SK-MEL-5 (cell line): ENCODE measurements around the gene ADORA3. TPM values are rescaled to one million over a fixed set of nuclear protein-coding genes. Genes with fewer than 3 reads are reported as not detected.
"Not testable (repeated sequence)": the region's sequence is repeated elsewhere in the genome, so short reads cannot be mapped to it uniquely, and the experiment has no call there.

Experiments
- DNase-seq: peaks from one replicate; pipeline ENCODE4 v3.0.0-alpha.2; 2016; ENCODE audit warnings: low read depth, low spot score
- in situ Hi-C: cut with HindIII; loops from 2 replicates; pipeline ENCODE4 v1.10.0; 2016; ENCODE audit warnings: low sequenced_read_pairs, high pct_unique_total_duplicates, low pct_unique_long_range_greater_than_20kb
- polyA plus RNA-seq, 2 experiments: library from polyadenylated mRNA; depleted of rRNA; stranded (reverse); fragments of >200 nt; gene quantifications; 2 replicates each; pipeline ENCODE4 v1.2.3, GENCODE V29; 2015
- total RNA-seq: library from RNA; depleted of rRNA; stranded (reverse); fragments of >200 nt; shearing (Covaris generic); gene quantifications from 2 replicates; pipeline ENCODE4 v1.2.3, GENCODE V29; 2014; rRNA removed

The ADORA3 gene
- total RNA-seq, result not detected in 2 replicates
- polyA plus RNA-seq (2015; cell fraction: cytosol; rRNA removed), result not detected in 2 replicates
- not detected in 2 replicates for polyA plus RNA-seq (2015; cell fraction: nucleus; rRNA removed)

DNA sequence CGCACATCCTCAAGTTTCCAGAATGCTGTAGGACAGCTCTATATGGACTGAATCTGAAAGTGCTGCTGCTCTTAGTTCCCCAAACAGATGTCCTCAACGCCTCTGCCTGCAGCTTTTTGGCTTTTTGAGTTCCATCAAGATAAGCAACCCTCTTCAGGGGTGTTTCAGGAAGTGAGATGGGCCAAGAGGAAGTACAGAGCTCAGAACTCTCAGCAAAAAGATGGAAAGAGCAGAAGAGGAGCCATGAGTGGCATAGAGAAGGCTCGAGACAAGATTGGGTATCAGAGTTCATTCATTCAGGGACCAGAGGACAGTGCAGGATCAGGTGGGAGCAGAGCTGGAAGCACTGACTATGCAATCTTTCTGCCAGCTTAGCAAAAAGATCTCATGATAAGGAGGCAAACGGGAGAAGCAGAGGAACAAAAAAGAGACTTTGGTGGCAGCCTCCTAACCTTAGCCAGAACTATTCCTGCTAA, at the start of gene ADORA3, which contains the start of gene TMIGD3:
Gene ADORA3, minus strand, starts transcription at position 49 of the 476 bp plus-strand sequence. CDS start 279 bp downstream, outside the sequence.
Gene TMIGD3, minus strand, starts transcription at position 49 of the 476 bp plus-strand sequence. CDS start 279 bp downstream, outside the sequence.
- no peak for DNase-seq
- in situ Hi-C loops, result no loop called here

DNA sequence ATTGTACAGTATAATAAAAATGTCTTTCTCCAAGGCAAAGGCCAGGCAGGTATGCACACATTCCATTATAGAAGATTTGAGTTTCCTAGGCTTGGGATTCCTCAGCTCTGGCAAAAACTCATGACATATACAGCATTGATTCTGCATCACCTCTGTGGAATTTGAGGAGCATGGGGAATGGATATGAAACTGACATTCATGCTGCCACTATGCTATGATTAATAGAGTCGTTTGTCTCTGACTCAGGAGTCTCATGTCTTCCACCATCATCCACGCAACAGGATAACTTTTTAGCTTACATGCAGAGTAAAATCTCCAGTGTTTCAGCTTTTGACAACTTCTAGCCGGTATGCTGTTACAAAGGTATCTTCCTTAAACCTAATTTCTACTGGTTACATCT, 49.8 kb upstream of the ADORA3 start:
- in situ Hi-C loops, result no loop called here
- DNase-seq, result peak; percentile 10

DNA sequence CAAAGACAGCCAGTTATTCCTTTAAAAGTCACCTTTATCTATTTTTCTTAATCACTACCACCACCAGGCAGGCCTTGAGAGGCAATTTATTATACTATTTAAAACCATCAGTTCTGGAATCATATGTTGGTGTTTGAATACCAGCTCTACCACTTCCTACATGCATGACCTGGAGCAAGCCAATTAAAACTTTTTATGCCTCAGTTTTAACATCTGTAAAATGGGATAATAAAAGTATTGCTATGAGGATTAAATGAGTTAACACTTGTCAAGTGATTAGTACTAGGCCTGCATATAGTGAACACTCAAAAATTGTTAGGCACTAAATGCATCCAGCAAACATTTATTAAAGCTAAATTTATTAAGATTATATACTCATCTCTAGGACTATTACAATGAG, 49.2 kb upstream of the ADORA3 start:
- in situ Hi-C loops, result no loop called here
- no peak for DNase-seq

DNA sequence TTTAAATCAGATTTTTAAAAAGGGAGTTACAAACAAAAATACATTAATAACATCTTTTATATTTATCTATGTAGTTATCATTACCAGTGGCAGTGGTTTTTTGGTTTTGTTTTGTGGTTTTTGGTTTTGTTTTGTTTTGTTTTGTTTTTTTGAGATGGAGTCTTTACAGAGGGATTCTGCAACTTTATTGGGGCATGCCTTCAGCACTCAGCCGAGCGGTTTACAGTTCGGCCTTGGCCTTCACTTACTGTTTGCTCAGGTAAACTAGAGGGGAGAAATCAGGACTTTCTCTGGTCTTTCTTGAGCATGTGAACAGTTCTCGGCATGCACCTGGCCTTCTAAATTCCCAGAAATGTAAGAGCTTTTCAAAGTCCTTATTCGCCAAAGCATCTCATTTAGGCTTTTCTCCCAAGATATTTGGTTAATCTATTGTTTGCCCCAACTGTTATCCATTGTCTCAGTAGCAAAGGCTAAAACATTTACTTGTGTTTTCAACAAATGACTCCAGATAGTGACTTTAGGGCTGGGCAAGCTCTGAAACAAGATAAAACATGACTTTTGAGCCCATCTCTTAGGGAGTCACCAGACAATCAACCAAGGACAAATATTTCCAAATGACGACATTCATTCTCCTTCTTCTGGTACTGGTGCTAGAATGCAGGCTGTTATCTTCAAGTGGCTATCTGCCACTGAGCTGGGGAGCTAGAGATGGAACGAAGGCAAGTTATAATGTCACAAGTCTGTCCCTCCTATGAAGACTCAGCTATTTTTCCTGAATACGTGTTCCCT, 48.4 kb upstream of the ADORA3 start:
- DNase-seq, result no peak
- in situ Hi-C loops, result no loop called here

DNA sequence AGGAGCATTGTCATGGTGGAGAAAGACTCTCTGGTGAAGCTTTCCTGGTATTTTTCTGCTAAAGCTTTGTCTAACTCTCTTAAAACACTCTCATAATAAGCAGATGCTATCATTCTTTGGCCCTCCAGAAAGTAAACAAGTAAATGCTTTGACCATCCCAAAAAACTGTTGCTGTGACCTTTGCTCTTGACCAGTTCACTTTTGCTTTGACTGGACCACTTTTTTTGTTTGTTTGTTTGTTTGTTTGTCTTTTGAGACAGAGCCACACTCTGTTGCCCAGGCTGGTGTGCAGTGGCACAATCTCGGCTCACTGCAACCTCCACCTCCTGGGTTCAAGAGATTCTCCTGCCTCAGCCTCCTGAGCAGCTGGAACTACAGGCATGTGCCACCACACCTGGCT, 44.4 kb upstream of the ADORA3 start:
- in situ Hi-C loops, DNase-seq: not testable (repeated sequence)

DNA sequence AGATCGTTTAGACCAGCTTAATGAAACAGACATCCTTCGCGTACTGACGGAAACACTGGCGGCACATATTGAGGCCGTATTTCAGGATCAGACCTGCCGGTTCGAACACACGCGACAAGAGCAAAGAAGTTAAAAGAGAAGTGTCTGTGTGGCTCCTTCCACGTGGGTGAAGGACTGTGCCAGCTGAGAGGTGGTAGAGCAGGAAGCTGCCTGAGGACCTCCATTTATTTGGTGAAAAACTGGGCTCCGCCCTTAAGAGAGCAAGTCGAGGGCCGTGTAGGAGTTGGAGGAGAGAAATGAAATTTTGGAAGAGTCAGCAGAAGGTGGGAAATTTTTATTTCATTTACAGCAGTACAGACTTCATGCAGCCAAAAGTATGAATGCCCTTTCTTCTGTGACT, 38.8 kb upstream of the ADORA3 start:
- in situ Hi-C loops, result no loop called here
- DNase-seq, result no peak

DNA sequence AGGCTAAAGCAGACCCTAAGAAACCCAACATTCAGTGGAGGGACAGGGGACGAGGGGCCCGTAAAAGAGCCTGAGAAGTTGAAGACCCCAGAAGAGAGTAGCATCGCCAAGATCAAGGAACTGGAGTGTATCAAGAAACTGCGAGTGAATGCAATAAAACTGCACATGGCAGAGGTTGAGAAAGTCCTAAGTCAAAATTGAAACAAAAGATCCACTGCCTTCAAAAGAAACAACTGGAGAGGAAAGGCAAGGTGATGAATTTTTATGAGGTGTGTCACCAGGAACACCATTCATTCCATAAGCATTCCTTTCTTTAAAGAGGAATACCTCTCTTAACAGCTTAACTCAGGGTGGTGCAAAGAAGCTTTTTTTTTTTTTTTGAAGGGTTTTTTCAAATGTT, 38.3 kb upstream of the ADORA3 start:
- in situ Hi-C loops, result no loop called here
- no peak for DNase-seq

DNA sequence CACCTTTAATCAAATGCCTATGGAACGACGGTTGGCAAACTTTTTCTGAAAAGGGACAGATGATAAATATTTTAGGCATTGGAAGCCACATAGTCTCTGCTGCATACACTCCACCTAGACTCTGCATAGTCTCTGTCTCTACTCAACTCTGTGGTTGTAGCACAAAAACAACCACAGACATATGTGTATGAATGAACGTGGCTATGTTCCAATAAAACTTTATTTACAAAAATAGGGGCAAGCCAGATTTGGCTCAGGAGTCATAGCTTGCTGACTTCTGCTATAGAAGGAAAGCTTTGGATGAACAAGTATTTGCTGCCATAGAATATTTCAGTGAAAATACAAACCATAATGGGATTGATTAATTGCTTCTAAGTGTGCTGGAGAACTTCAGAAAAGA, 37.5 kb upstream of the ADORA3 start:
- in situ Hi-C loops, result no loop called here
- DNase-seq, result no peak

DNA sequence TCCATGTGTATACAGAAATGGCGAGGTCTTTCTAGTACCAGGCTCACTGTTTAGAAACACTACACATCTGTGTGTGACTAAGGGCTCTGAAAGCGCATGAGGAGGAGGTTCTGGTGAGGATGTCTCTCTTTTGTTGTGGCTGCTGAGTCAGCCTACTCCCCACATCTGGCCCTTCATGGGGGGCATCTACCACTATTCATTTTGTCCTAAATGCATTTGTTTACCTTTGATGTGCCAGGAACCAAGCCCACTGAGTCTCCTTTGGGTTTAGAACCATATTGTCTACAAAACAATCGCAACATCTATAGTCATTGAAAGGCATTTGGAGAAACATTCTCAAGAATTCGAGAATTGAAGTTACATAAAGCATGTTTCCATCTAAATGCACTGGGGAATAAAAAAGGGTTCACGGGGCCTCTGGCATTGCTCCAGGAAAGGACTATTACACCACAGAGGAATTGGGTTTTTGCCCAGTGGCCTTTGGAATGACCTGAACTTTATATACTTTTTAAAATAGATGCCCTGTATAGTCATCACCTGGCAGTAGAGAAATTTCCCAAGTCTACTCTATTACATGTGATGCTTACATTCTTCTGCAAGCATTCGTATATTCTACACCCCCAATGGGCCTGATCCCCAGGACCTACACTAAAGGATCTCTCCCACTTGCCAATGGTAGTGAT, 35.1 kb upstream of the ADORA3 start:
- in situ Hi-C loops, result no loop called here
- DNase-seq, result no peak

DNA sequence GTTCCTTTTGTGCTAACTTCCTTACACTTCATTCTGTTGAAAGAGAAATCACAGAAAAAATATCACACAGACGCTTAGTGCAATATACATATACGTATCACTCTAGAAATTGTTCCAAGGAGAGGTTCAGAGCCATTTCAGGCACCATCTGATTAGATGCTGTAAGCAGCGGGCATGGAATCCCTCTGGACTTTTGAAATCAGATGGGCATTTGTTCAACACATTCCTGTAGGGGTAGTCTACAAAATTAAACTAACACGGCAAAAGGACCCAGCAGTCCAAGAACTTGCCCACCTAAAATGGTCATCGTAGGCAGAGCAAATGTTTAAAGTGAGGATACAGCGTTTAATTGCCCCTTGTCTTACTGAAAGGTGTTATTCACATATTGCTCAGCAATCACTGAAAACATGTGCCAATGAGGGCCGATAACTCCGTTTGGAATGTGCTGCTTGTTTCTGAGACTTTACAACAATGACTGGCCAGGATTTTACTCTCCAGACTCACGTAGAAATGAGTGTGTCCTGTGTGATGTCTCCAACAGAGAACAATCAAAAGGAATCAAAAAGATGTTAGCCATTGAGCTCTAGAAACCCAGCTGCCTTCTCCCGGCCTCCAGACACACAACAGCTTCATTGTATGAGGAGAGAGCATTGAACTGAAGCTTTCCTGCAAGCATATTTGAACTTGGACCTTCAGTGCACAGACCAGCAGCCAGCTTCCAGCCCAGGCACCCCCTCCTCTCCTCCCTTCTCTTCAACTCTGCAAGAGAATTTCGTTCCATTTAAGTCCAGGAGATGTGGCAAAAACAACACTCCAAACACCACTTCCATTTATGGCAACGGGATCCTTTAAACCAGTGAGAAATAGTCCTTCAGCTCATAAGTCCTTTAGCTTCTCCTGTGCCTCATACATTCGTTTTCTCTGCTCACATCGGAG, 32.1 kb upstream of the ADORA3 start:
- in situ Hi-C loops, result no loop called here
- peak; percentile 71 for DNase-seq

DNA sequence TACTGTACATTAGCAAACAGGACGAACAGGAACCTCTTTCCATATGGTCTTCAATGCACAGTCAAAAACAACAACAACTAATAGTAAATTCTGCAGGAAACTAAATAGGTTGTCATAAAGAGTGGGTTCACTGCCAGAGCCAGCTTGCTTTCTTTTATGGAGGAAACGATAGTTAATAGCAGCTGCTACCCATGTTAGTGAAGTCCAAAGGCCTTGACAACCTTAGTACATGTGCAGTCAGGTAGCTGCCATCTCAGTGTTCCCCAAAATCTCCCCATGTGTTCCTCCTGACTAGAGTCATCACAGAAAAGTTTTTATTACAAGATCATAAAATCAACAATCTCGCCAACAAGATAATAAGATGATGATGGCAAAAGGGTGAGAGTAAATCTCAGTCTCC, 16.6 kb upstream of the ADORA3 start:
- DNase-seq, result no peak
- in situ Hi-C loops, result no loop called here

DNA sequence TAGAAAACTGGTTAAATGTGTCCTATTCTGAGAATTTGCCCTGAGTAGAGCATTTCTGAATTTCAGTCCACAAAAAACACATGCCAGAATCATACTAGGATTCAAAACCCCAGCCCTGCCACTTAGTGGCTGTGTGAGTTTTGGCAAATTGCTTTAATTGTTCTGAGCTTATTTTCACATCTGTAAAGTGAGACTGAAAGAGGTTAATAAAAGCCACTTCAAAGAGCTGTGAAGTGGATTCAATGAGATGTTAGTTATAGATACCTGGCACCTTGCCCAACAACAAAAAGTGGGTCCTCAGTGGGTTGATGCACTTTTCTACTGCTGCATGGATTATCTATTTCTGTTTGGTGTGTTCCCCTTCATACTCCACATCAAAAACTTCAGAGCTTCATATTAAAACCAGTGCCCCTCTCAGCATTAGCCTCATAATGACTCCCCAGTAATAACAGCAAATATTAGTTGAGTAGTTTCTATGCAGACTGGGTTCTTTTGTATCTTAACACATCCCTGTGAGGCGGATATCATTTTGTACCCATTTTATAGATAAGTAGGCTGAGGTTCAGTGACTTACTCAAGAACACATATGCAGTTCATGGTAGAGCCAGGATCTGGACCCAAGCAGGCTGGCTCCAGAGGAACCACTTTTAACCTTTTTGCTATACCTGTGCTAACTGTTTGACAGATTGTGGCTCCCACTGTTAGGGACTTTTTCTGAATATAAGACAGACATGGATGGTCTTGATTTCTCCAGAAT, 14.2 kb upstream of the ADORA3 start:
- no peak for DNase-seq
- in situ Hi-C loops, result no loop called here

DNA sequence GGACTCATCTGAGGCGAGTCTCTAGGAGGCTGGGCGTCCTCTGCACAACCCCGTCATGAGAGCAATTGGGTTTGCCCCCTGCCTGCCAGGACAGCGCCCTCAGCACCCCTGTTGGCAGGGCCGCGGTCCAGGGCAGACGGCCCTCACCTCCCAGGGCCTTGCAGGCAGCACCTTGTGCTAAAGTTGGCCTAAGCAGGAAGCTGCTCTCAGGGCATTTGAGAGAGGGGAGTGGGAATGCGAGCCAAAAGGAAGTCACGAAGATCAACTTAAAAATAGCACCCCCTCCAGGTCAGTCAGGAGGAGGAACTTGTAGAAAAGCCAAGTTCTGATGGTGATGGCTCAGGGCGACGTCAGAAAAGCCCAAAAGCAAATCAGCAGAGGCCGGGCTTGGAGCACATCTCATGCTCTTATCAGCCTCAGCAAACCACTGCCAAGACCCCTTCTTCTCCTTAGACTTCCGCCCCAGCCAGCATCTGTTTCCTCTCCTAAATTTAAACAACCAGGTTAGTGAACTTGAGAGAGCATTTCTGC, 12.6 kb upstream of the ADORA3 start:
- in situ Hi-C loops, result no loop called here
- DNase-seq, result no peak

DNA sequence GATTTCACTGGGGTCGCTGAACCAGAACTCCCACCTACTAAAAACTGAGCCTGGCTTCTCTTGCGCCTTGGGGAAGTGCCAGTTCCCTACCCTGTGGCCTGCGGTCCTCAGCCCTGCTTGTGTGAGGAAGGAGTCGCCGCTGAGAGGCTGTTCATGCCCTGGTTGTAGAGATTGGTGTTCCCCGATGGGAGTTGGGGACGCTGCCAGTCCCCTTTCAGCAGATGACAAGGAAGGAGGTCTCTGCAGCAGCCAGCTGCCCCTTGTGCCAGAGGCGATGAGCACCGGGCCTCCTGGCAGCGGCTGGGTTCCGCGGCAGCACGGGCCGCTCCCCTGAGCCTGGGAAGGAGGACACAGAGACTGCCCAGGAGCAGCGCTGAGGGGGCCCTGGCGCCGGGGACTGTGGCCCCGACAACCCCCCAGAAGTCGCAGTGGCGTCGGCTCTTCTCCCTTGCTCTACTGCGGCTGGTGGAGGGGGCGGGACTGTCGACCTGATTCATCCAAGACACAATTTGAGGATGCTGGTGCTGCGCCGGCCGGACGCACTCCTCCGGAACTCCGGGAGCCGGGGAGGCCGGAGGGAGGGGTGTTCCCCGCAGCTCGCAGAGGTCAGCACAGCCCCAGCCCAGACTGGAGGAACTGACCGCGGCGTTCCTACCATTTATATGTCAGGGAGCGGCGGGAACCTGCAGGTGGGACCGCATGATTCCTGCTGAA, 12.0 kb upstream of the ADORA3 start:
- in situ Hi-C loops, result no loop called here
- no peak for DNase-seq

DNA sequence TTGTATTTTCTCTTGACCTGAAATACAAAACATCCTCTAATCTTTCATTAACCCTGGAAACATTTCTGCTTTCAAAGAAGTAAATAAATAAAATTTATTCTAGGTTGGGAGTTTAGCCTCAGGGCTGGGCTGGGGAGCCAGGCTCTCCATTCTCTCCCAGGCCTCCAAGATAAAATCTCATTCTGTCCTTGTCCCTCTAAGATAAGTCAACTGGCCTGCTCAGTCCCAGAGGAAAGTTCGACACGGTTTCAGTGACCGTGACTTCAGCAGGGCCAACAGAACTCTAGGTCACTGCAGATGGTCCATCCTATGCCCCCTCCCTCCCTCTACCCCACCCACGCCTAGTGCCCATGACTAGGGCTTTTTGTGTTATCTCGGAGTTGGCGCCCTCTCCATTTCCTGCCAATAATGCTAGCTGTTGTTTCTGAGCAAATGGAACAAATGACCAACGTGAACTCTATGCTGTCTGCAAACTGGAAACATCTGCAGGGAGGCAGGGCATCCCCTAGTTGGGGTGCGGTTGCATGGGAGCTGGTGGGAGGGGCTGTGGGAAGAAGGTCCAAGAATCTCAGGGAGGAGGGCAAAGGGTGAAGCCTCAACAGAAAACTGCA, 10.1 kb upstream of the ADORA3 start:
- in situ Hi-C loops, result no loop called here
- peak; percentile 8 for DNase-seq

DNA sequence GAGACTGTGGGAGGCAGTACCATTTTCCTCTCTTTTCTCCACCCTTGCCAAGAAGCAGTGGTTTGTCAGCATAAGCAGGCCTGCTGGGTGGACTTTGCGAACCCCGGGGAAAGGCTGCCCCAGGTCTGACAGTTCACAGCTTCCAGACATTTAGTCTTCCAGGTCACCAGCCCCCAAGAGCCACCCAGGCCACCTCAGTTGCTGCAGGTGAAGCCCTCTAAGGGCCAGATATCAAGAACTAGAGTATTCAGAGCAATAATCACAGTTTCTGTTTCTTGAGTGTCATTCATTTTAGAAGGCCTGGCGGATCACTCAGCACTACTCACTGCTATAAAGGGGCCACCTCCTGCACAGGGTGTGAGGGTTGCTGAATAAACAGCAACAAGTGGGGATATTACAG, 9.5 kb upstream of the ADORA3 start:
- in situ Hi-C loops, result no loop called here
- DNase-seq, result no peak
